H9 (cell line): ENCODE results near the gene CADPS. TPM values are rescaled to one million over a fixed set of nuclear protein-coding genes. Genes with fewer than 3 reads are reported as not detected.
A peak's percentile ranks its signal among the peaks of the same experiment; 100 is the strongest.

ENCODE experiments used
- DNase-seq: peaks from one replicate; pipeline ENCODE4 v3.0.0-alpha.2; 2017
- H2AFZ ChIP-seq: one replicate; pipeline ENCODE4 v1.6.1; 2013; ENCODE audit warnings: mild to moderate bottlenecking, low read length, control low read depth, moderate library complexity
- H2AK5ac ChIP-seq: 2 replicates; pipeline ENCODE4 v1.6.1; 2013; ENCODE audit warnings: low read length, control low read depth, mixed read lengths; ENCODE audit not compliant: insufficient read length
- H2BK120ac ChIP-seq: one replicate; pipeline ENCODE4 v1.6.1; 2013; ENCODE audit warnings: low read depth, mild to moderate bottlenecking, low read length, control low read depth, inconsistent platforms; ENCODE audit not compliant: poor library complexity, severe bottlenecking
- H2BK12ac ChIP-seq: 2 replicates; pipeline ENCODE4 v1.6.1; 2013; ENCODE audit warnings: low read length, control low read depth, mixed read lengths, low read depth; ENCODE audit not compliant: insufficient read length
- H2BK15ac ChIP-seq: 2 replicates; pipeline ENCODE4 v1.6.1; 2013; ENCODE audit warnings: low read depth, low read length, control low read depth
- H2BK20ac ChIP-seq: one replicate; pipeline ENCODE4 v1.6.1; 2013; ENCODE audit warnings: low read depth, mild to moderate bottlenecking, low read length, control low read depth, inconsistent platforms; ENCODE audit not compliant: poor library complexity, severe bottlenecking
- H2BK5ac ChIP-seq: 2 replicates; pipeline ENCODE4 v1.6.1; 2013; ENCODE audit warnings: low read length, control low read depth, mixed read lengths; ENCODE audit not compliant: insufficient read length
- H3K14ac ChIP-seq: 2 replicates; pipeline ENCODE4 v1.6.1; 2013; ENCODE audit warnings: low read length, control low read depth; ENCODE audit not compliant: insufficient read depth
- H3K18ac ChIP-seq: 2 replicates; pipeline ENCODE4 v1.6.1; 2013; ENCODE audit warnings: low read depth, mild to moderate bottlenecking, mixed read lengths, low read length, control low read depth; ENCODE audit not compliant: insufficient read length
- H3K23ac ChIP-seq: 2 replicates; pipeline ENCODE4 v1.6.1; 2013; ENCODE audit warnings: low read length, control low read depth, mixed read lengths, low read depth; ENCODE audit not compliant: insufficient read length
- H3K23me2 ChIP-seq: 2 replicates; pipeline ENCODE4 v1.6.1; 2013; ENCODE audit warnings: low read depth, mild to moderate bottlenecking, mixed read lengths, low read length, control low read depth; ENCODE audit not compliant: insufficient read length, poor library complexity, severe bottlenecking
- H3K27ac ChIP-seq: 2 replicates; pipeline ENCODE4 v1.5.1; 2013; ENCODE audit warnings: low read length, control low read depth, mixed read lengths, low read depth; ENCODE audit not compliant: insufficient read length
- H3K27me3 ChIP-seq: 2 replicates; pipeline ENCODE4 v1.6.1; 2013; ENCODE audit warnings: low read length, control low read depth, inconsistent platforms; ENCODE audit not compliant: insufficient read depth
- H3K4ac ChIP-seq: 2 replicates; pipeline ENCODE4 v1.6.1; 2013; ENCODE audit warnings: low read depth, mild to moderate bottlenecking, control low read depth, inconsistent platforms, low read length, moderate library complexity
- H3K4me1 ChIP-seq: 2 replicates; pipeline ENCODE4 v1.6.1; 2013; ENCODE audit warnings: low read length, control low read depth, inconsistent platforms; ENCODE audit not compliant: insufficient read depth
- H3K4me2 ChIP-seq: 2 replicates; pipeline ENCODE4 v1.6.1; 2013; ENCODE audit warnings: low read length, control low read depth, mixed read lengths; ENCODE audit not compliant: insufficient read length, insufficient read depth
- H3K56ac ChIP-seq: 2 replicates; pipeline ENCODE4 v1.6.1; 2013; ENCODE audit warnings: low read depth, mild to moderate bottlenecking, mixed read lengths, low read length, control low read depth; ENCODE audit not compliant: insufficient read length
- H3K79me1 ChIP-seq: 2 replicates; pipeline ENCODE4 v1.6.1; 2013; ENCODE audit warnings: low read depth, mild to moderate bottlenecking, moderate library complexity, low read length, control low read depth, inconsistent platforms; ENCODE audit not compliant: insufficient read depth, poor library complexity, severe bottlenecking
- H3K79me2 ChIP-seq: 2 replicates; pipeline ENCODE4 v1.6.1; 2013; ENCODE audit warnings: low read length, control low read depth, inconsistent platforms; ENCODE audit not compliant: insufficient read depth
- H3K9ac ChIP-seq: 2 replicates; pipeline ENCODE4 v1.6.1; 2013; ENCODE audit warnings: low read length, control low read depth, mixed read lengths; ENCODE audit not compliant: insufficient read length; ENCODE audit errors: extremely low read depth
- H3K9me3 ChIP-seq: one replicate; pipeline ENCODE4 v1.6.1; 2013; ENCODE audit warnings: low read depth, low read length, inconsistent platforms; ENCODE audit not compliant: control insufficient read depth
- H3T11ph ChIP-seq: one replicate; pipeline ENCODE4 v1.6.1; 2013; ENCODE audit warnings: mild to moderate bottlenecking, low read length, control low read depth, inconsistent platforms
- H4K20me1 ChIP-seq: one replicate; pipeline ENCODE4 v1.6.1; 2013; ENCODE audit not compliant: control insufficient read depth, insufficient read length, insufficient read depth
- H4K5ac ChIP-seq: 2 replicates; pipeline ENCODE4 v1.6.1; 2013; ENCODE audit warnings: low read depth, mild to moderate bottlenecking, mixed read lengths, low read length, control low read depth; ENCODE audit not compliant: insufficient read length
- H4K8ac ChIP-seq: replicated peaks from 2 replicates; pipeline ENCODE4 v1.6.1; 2013; ENCODE audit warnings: low read length, control low read depth, mixed read lengths, low read depth; ENCODE audit not compliant: insufficient read length
- H4K91ac ChIP-seq: 2 replicates; pipeline ENCODE4 v1.6.1; 2013; ENCODE audit warnings: low read depth, mild to moderate bottlenecking, moderate library complexity, mixed read lengths, low read length, control low read depth; ENCODE audit not compliant: insufficient read length
- H3K27ac Mint-ChIP-seq, 3 experiments: 2 replicates in 2 of 3; 3 replicates in 1 of 3; pipeline ENCODE4 v1.8.0; 2020 to 2021; ENCODE audit warnings: mixed read lengths in 3 of 3, mild to moderate bottlenecking in 1 of 3, moderate library complexity in 1 of 3
- H3K27me3 Mint-ChIP-seq: 2 replicates; pipeline ENCODE4 v1.8.0; 2021; ENCODE audit warnings: low read depth, mild to moderate bottlenecking, moderate library complexity, mixed read lengths
- H3K36me3 Mint-ChIP-seq, 3 experiments: 2 replicates in 2 of 3; 3 replicates in 1 of 3; pipeline ENCODE4 v1.8.0; 2020 to 2021; ENCODE audit warnings: low read depth in 3 of 3, mixed read lengths in 3 of 3; ENCODE audit not compliant: insufficient read depth in 1 of 3
- H3K4me1 Mint-ChIP-seq, 2 experiments: 2 replicates each; pipeline ENCODE4 v1.8.0; 2020; ENCODE audit warnings: mixed read lengths in 2 of 2
- H3K4me3 Mint-ChIP-seq, 2 experiments: 2 replicates in 1 of 2; 3 replicates in 1 of 2; pipeline ENCODE4 v1.8.0; 2020 to 2021; ENCODE audit warnings: mild to moderate bottlenecking in 2 of 2, mixed read lengths in 2 of 2, moderate library complexity in 1 of 2
- H3K9me3 Mint-ChIP-seq, 2 experiments: 2 replicates in 1 of 2; 3 replicates in 1 of 2; pipeline ENCODE4 v1.8.0; 2020; ENCODE audit warnings: mild to moderate bottlenecking in 2 of 2, mixed read lengths in 2 of 2, moderate library complexity in 1 of 2
- WGBS: extraction: QIAGEN DNeasy Blood & Tissue Kit; methylation state at CpG from one replicate; pipeline ENCODE4 v1.1.7; 2013; ENCODE audit warnings: missing lambda C conversion rate, low lambda C conversion rate, mixed read lengths; ENCODE audit not compliant: insufficient read length; ENCODE audit errors: extremely low coverage; 5-methylcytosine and 5-hydroxymethylcytosine counted together
- total RNA-seq: library from RNA; stranded (reverse); gene quantifications from 2 replicates; pipeline ENCODE4 v1.2.1, GENCODE V29; 2021
- TF ChIP-seq, protein P1 (sequence below): fragments of 200-600 bp; sonication (generic); conservative IDR thresholded peaks from 3 replicates; pipeline ENCODE4 v1.8.0; 2021; ENCODE audit warnings: antibody characterized with exemption, mild to moderate bottlenecking

The CADPS gene
- total RNA-seq, 1 experiment from 2014 or later: 6.6 TPM

DNA sequence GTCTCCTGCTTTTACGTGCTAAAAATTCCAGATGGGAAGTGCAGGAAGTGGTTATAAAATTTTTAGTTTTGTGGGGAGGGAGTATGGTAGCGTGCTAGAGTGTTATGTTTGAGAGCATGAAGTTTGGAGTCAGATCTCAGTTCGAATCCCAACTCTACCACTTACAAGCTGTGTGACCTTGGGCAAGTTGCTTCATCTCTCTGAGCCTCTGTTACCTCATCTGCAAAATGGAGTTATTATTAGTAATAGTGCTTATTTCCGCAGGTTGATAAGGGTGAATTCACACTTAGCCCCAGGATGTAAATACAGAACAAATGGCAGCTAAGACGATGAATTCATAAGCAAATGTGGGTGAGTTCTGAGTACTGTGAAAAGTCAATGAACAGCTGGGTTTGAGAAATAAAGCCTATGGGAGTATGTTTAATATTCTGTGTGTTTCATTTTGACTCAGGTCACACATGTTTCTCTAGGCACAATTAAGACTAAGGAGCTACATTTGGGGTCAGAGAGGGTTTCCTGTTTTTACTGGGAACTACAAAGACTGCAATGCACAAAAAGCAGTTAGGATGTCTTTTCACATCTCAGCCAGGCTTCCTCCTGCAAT lies 428.8 kb downstream of the CADPS start:
- TF ChIP-seq, protein P1, sequence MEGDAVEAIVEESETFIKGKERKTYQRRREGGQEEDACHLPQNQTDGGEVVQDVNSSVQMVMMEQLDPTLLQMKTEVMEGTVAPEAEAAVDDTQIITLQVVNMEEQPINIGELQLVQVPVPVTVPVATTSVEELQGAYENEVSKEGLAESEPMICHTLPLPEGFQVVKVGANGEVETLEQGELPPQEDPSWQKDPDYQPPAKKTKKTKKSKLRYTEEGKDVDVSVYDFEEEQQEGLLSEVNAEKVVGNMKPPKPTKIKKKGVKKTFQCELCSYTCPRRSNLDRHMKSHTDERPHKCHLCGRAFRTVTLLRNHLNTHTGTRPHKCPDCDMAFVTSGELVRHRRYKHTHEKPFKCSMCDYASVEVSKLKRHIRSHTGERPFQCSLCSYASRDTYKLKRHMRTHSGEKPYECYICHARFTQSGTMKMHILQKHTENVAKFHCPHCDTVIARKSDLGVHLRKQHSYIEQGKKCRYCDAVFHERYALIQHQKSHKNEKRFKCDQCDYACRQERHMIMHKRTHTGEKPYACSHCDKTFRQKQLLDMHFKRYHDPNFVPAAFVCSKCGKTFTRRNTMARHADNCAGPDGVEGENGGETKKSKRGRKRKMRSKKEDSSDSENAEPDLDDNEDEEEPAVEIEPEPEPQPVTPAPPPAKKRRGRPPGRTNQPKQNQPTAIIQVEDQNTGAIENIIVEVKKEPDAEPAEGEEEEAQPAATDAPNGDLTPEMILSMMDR: no peak
- Histone ChIP-seq H3K4ac (no peak overlapping the region), H3K79me1 (no peaks in the 10 kb centered on the region), H3K23me2 (no peaks in the 10 kb centered on the region), H3K4me1 (peaks cover 6% of the 10 kb centered on the region; the same call in 1 of the 2 replicates), H2BK15ac (no peak overlapping the region), H3K79me2 (no peaks in the 10 kb centered on the region), H3K27me3 (no peaks in the 10 kb centered on the region), H3T11ph (no peak overlapping the region), H4K91ac (no peak overlapping the region), H3K27ac (no peak overlapping the region), H3K18ac (no peak overlapping the region), H2BK12ac (no peak overlapping the region), H3K56ac (no peak overlapping the region), H4K5ac (no peak overlapping the region), H4K8ac (no peak overlapping the region), H3K23ac (no peak overlapping the region), H4K20me1 (no peaks in the 10 kb centered on the region), H2BK5ac (no peak overlapping the region), H2AK5ac (no peak overlapping the region), H2BK120ac (no peak overlapping the region), H2BK20ac (no peak overlapping the region), H3K9ac (no peak overlapping the region), H3K9me3 (no peaks in the 10 kb centered on the region), H2AFZ (no peak overlapping the region), H3K4me2 (no peak overlapping the region), H3K14ac (no peak overlapping the region)
- Mint-ChIP-seq H3K4me1 (peaks cover 38 to 44% of the 10 kb centered on the region in 2 experiments), H3K27me3 (peaks cover 5% of the 10 kb centered on the region), H3K9me3 (peaks cover 2 to 4% of the 10 kb centered on the region in 2 experiments; a peak in 3 of 5 replicates), H3K36me3 (peaks cover 4 to 8% (median 5%) of the 10 kb centered on the region in 3 experiments; a peak in 4 of 7 replicates), H3K4me3 (no peak overlapping the region), H3K27ac (peak overlapping the region in 1 of 3 experiments; percentile 40; a peak in 1 of 7 replicates)
- DNase-seq: no peak
- 100% methylated on average over 1 of the region's 5 CpGs for WGBS
